Endothelial cell of umbilical vein (primary cell): ENCODE data around the gene NDUFB7.

Experiments used
- CTCF ChIP-seq, 2 donors: IDR thresholded peaks; 1 replicate in 1 of 2; 2 replicates in 1 of 2; pipeline ENCODE4 v1.5.1; 2011; ENCODE audit warnings: low read length in 2 of 2, mild to moderate bottlenecking in 2 of 2, moderate library complexity in 2 of 2, control low read depth in 1 of 2, inconsistent platforms in 1 of 2, low read depth in 1 of 2; ENCODE audit not compliant: insufficient read depth in 1 of 2; ENCODE audit errors: extremely low read depth in 1 of 2
- EZH2 ChIP-seq: IDR thresholded peaks from 2 replicates; pipeline ENCODE4 v1.6.1; 2012; ENCODE audit warnings: borderline replicate concordance, low read depth, mild to moderate bottlenecking, moderate library complexity, low read length, inconsistent platforms; ENCODE audit not compliant: severe bottlenecking
- GATA2 ChIP-seq: IDR thresholded peaks from 2 replicates; pipeline ENCODE4 v1.7.0; 2011; ENCODE audit warnings: low read depth, mild to moderate bottlenecking, moderate library complexity, mixed read lengths, low read length; ENCODE audit not compliant: insufficient read length, insufficient read depth
- JUN ChIP-seq: IDR thresholded peaks from 2 replicates; pipeline ENCODE4 v1.6.1; 2011; ENCODE audit warnings: borderline replicate concordance, low read depth; ENCODE audit not compliant: insufficient read length, insufficient read depth
- MAX ChIP-seq: IDR thresholded peaks from 2 replicates; pipeline ENCODE4 v1.6.1; 2011; ENCODE audit not compliant: insufficient read depth, insufficient read length
- MYC ChIP-seq: IDR thresholded peaks from one replicate; pipeline ENCODE4 v1.6.1; 2011; ENCODE audit warnings: mild to moderate bottlenecking, low read depth, low read length
- POLR2A ChIP-seq: IDR thresholded peaks from 2 replicates; pipeline ENCODE4 v1.6.1; 2012; ENCODE audit warnings: low read depth, mild to moderate bottlenecking, control low read depth, low read length
- POLR2AphosphoS5 ChIP-seq: IDR thresholded peaks from 2 replicates; pipeline ENCODE4 v1.6.1; 2012; ENCODE audit warnings: low read depth, mild to moderate bottlenecking, control low read depth, low read length, moderate library complexity; ENCODE audit not compliant: insufficient read depth

- TF ChIP-seq POLR2AphosphoS5 (peak; percentile 82), EZH2 (no peak), CTCF (IDR thresholded peaks at IDR 0.05; ENCODE audit: extremely low read depth in 1 of 2, insufficient read depth in 1 of 2, low read depth in 1 of 2, low read length in 2 of 2) (peak; percentile 71 to 73), POLR2A (peak; percentile 62), MAX (no peak), JUN (no peak), GATA2 (no peak), MYC (no peak)
Observed at GRCh38 chr19:14571695-14572490, at the start of gene NDUFB7.
